Esophagus muscularis mucosa (tissue), 4 donors: Measurements from ENCODE around the gene ANO6.

Experiments
- CTCF ChIP-seq, 3 experiments: fragments of 200-600 bp in 2 of 3; fragments of 450-650 bp in 1 of 3; sonication (generic) in 2 of 3; IDR thresholded peaks; one replicate each; pipeline ENCODE4 v1.5.1; 2017 to 2019; ENCODE audit warnings: antibody characterized with exemption in 3 of 3, mild to moderate bottlenecking in 2 of 3, moderate library complexity in 1 of 3
- EP300 ChIP-seq: sonication (generic); formaldehyde crosslinking; IDR thresholded peaks from one replicate; pipeline ENCODE4 v1.6.1; 2017; ENCODE audit warnings: antibody characterized with exemption
- POLR2A ChIP-seq: fragments of 450-650 bp; IDR thresholded peaks from one replicate; pipeline ENCODE4 v1.6.1; 2017; ENCODE audit warnings: antibody characterized with exemption, moderate library complexity, mild to moderate bottlenecking, low read depth
- POLR2AphosphoS5 ChIP-seq, 2 donors: sonication (generic); formaldehyde crosslinking; IDR thresholded peaks; one replicate each; pipeline ENCODE4 v1.6.1; 2017; ENCODE audit warnings: antibody characterized with exemption in 2 of 2

DNA sequence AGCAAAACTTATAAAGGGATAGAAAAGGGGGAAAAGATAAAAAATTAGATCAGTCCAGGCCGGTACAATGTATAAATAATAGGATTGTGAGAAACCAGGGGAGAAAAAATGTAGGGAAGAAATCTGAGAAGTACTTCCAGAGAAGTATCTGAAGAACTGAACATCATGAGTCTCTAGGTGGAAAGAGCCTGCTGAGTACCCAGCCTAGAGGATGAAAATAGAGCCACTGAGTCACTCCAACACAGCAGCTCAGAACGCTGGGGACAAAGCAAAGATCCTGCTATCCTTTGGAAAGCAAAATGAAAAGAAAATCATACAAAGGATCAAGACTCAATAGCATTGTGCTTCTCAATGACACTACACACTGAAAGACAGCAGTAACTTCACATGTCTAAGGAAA lies 138.0 kb downstream of the ANO6 start:
- TF ChIP-seq CTCF (IDR thresholded peaks at IDR 0.05) (no peak), POLR2A (no peak), POLR2AphosphoS5 (IDR thresholded peaks at IDR 0.05) (no peak), EP300 (no peak)
